C4-2B (cell line): ENCODE data around the gene DAW1.

Experiments used
- CTCF ChIP-seq: fragments of 450-650 bp; conservative IDR thresholded peaks from 2 replicates; pipeline ENCODE4 v1.5.1; 2017; ENCODE audit warnings: mild to moderate bottlenecking
- ZFX ChIP-seq: fragments of 450-650 bp; IDR thresholded peaks from 2 replicates; pipeline ENCODE4 v1.6.1; 2017

- TF ChIP-seq CTCF = no peak
- TF ChIP-seq ZFX = no peak
These were observed 16.0 kb upstream of the DAW1 start for GRCh38 chr2:227855440-227855839.
